Stimulated activated CD4-positive, alpha-beta T cell treated with anti-CD3 and anti-CD28 coated beads, Interleukin-4, amount 100 ng/mL, for 24 hours (primary cell): ENCODE results near the gene C2CD2L.
"Not testable (repeated sequence)": the region's sequence is repeated elsewhere in the genome, so short reads cannot be mapped to it uniquely, and the experiment has no call there.

Experiments
- DNase-seq: peaks from one replicate; pipeline ENCODE4 v3.0.0-alpha.2; 2020

The C2CD2L gene

DNA sequence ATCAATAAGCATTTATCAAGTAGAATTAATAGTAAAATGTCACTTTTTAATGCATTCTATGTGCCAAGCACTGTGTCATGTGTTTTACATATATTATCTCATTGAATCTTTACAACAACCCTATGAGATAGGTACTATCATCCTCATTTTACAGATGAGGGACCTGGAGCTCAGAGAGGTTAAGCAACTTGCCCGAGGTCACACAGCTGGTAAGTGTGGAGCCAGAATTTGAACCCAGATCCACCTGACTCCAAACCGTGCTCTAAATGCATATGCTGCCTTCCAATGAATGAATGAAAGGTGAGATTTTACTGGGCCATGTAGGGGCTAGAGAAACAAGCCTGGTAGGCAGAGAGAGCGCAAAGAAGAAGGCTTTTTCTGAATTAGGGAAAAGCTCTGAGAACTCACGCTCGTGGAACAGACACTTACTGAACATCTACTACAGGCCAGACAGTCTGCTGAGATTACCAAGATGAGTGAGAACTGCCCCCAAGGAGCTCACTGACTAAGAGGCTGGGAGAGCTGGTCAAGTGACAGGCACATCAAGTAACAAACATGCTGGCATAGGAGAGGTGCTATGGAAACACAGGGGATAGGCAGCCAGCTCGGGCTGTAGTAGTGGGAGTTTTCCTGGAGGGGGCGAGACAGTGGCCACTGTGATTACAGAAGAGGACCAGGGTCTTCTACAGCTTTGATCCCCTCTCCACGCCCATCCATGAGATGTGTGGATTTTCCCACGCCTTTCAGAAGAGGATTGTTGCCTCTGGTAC, 46.1 kb downstream of the C2CD2L start:
- no peak for DNase-seq

DNA sequence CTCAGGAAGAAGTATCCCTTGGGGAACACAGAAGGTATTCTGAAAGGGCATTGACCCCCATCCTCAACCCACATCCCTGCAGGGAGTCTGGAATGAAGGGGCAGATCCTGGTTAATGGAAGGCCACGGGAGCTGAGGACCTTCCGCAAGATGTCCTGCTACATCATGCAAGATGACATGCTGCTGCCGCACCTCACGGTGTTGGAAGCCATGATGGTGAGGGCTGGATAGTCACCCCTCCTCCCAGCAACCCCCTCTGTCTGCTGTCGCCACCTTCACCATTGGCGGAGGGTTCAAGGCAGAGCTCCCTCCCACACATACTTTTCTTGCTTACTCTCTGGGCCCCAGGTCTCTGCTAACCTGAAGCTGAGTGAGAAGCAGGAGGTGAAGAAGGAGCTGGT, 47.0 kb downstream of the C2CD2L start:
- no peak for DNase-seq

DNA sequence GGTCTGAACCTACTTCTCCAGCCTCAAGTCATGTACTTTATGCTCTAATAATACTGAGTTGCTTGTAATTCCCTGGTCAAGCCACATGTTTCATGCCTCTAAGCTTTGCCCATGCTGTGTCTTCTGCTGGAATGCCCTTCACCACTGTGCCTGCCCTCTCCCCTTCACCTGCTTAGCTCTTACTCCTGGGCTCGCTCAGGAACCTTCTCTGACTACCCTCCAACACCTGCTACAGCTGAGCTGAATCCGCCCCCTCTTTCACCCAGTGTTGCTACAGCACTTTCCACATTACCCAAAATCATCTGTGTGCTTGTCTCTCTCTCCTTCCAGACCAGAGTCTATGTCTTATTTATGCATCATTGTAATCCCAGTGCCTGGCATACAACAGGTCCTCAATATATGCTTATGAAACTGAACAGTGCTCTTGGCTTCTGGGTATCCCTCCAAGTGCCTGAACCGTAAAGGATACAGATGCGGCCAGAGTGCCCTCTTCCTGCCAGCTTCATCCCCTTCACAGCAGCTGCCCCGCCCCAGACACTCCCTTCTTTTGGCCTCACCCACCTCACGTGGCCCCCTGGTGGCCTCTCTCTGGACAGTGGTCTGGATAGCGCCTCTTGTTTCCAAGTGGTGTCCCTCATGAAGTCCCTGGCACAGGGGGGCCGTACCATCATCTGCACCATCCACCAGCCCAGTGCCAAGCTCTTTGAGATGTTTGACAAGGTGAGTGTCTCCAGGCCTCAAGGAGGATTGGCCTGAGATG, 48.8 kb downstream of the C2CD2L start:
- no peak for DNase-seq

DNA sequence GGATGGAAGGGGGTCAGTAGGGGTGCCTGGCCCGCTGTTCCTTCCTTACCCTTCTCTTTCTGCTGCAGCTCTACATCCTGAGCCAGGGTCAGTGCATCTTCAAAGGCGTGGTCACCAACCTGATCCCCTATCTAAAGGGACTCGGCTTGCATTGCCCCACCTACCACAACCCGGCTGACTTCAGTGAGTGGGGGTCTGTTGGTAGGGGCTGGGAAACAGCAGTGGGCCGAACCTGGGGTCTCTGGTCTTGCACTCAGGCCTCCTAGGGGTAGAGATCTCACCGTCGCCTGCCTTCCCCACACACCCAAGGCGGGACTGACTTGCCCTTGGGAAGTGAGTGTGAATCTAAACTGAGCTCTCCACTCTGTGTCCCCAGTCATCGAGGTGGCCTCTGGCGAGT, 49.4 kb downstream of the C2CD2L start:
- DNase-seq, result no peak

DNA sequence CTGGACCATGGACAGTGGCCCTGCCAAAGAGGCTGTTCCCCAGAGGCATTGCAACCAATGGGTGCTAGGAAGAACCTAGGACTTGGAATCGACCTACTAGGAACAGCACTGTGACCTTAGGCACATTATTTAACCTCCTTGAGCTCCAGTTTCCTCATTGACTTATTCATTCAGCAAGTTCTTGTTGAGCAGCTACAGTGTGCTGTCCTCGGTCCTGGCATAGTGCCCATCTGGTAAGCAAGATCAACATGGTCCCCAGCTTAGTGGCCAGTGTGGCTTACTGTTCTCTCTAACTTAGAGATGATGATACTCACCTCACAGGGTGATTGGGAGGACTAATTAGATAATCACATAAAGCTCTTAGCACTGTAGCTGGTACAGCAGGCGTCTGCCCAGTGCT, 49.9 kb downstream of the C2CD2L start:
- no peak for DNase-seq

DNA sequence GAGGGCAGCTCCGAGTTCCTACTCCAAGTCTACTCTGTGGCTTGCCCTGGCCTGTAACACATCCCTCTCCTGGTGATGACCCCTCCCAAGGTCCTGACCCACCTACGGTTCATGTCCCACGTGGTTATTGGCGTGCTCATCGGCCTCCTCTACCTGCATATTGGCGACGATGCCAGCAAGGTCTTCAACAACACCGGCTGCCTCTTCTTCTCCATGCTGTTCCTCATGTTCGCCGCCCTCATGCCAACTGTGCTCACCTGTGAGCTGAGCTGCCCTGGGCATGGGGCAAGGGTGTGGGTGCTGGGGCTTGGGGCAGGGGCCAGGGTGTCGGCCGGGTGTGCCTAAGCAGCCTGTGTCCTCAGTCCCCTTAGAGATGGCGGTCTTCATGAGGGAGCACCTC, 51.3 kb downstream of the C2CD2L start:
- no peak for DNase-seq

DNA sequence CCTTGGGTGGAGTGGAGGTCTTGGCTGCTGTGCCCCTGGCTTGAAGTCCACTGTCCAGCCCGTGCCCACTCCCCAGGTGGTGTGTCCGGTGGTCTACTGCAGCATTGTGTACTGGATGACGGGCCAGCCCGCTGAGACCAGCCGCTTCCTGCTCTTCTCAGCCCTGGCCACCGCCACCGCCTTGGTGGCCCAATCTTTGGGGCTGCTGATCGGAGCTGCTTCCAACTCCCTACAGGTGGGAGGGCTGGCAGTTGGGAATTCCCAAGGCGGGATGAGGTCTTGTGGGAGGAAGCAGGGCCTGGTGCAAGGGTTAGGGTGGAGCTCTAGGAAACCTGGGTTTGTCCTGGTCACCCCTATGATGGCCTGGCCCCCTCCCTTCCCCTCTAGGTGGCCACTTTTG, 53.0 kb downstream of the C2CD2L start:
- DNase-seq, result no peak

DNA sequence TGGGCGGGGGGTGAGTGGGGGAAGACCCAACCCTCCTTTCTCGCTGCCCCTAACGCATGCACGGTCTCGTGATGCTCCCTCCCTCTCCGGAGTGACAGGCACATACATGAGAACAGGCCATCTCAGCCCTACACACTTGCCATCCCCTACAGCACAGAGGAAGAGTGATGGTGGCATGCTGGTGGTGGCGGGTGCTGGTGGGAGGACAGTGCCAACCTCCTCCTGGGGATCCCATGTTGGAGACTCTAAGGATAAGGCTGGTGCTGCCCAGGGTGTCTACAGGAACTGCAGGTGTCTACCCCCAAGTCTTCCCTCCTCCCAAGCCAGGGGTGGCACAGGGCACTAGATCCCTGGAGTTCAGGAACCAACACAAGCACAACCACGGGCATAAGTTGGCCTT, 54.7 kb downstream of the C2CD2L start:
- no peak for DNase-seq

DNA sequence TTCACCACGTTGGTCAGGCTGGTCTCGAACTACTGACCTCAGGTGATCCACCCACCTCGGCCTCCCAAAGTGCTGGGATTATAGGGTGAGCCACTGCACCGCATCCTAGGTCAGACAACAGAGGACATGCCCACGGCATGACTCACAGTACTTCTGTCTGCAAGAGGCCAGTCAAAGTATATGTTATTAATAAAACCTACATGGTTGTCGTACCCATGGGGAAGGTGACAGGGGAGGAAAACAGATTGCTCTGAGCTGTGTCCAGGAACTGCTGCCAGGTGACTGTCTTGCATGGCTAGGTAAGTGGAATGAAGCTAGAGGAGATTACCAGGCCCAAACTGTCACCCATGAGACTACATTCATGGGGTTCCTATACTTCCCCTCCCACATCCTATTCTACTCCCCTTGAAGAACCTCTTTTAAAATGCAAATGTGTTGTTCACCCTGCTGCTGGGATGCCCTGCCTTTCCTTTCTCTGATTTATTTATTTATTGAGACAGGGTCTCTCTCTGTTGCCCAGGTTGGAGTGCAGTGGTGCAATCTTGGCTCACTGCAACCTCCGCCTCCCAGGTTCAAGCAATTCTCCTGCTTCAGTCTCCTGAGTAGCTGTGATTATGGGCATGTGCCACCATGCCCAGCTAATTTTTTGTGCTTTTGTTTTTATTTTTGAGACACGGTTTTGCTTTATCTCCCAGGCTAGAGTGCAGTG, 59.4 kb downstream of the C2CD2L start:
- no peak for DNase-seq

DNA sequence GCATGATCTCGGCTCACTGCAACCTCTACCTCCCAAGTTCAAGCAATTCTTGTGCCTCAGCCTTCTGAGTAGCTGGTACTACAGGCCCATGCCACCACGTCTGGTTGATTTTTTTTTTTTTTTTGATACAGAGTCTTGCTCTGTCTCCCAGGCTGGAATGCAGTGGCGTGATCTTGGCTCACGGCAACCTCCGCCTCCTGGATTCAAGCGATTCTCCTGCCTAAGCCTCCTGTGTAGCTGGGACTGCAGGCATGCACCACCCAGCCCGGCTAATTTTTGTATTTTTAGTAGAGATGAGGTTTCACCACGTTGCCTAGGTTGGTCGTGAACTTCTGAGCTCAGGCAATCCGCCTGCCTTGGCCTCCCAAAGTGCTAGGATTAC, 59.9 kb downstream of the C2CD2L start:
- not testable (repeated sequence) for DNase-seq

DNA sequence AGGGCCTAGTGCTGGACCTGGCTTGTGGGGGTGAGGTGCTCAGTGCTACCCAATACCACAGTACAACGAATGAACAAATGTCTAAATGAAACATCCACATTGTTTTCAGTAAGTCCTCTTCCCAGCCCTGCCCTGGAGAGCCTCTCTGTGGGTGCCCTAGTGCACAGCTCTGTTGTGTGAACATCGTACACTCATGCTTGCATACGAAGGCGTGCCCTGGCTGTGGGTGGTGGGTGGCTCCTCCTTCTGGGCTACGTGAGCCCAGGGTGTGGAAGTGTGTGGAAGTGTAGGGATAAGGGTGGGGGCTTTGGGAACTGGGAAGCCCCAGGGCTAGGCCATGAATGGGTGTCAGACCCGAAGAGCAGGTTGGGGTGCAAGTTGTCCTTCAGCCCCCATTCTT, 60.8 kb downstream of the C2CD2L start:
- no peak for DNase-seq
